Stimulated activated CD8-positive, alpha-beta memory T cell treated with anti-CD3 and anti-CD28 coated beads, Interleukin-4, amount 100 ng/mL, for 1 hour (primary cell): ENCODE measurements around the gene SPAG16.

Source experiments
- DNase-seq, 2 donors: peaks; one replicate each; pipeline ENCODE4 v3.0.0-alpha.2; 2020; ENCODE audit warnings: low read depth in 2 of 2, low spot score in 1 of 2

The SPAG16 gene

DNA sequence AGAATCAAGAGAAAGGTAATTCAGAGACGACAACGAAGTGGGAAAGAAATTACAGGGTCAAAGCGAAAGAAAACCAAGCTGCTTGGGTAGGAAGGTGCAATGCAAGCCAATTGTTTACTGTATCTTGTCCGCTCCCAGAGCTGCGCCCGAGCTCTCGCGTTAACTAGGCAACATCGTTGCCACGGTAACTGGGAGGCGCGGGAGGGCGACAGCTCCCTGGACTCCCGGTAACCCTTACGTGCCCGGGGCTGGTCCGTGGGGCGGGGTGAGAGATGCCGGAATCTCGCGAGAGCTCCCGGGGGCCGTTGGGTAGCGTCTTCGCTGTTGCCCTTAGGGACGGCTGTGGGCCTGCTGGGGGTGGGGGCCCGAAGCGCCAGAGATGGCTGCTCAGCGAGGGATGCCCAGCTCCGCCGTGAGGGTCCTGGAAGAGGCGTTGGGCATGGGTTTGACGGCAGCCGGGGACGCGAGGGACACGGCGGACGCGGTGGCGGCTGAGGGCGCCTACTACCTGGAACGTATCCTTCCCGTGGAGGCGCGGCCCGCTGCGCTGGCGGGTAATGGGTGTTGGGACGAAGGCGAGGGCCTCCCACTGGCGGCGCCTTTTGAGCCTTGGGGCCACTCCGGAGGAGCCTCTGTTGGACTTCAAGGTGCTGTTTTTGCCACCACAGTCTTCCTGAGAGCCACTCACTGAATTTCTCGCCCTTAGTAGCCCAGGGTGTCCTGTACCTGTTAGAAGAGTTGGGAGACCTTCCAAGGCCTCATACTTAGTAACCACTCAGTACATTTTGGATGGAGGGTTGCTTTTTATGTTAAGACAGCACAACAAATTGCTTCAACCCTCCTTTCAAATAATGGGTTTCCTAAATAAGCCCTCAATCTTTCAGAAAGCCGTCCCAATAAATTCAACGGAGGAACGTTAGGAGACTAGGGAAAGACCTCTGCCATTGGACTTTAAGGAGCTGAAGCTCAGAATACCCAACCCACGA lies at the start of gene SPAG16:
SPAG16 (plus strand) TSS at position 360 of the 986 bp plus-strand sequence.
- DNase-seq = peak; percentile 84 to 92

DNA sequence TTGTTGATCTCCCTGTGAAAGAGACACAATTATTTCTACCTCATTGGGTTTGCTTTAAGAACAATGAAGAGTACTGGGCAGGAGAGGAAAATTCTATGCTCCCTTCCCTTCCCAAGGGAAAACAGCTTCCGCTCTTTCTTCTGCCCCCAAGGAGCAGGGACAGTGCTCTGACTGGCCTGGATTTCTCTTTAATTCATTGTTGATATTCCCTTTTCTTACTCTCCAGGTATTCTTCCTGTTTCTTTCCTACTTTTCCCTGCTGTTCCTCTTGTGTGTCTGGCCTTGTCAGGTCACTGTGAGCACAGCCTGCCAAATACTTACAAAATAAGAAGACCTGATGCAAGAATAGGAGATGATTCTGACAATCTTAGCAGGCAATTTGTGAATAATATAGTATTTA lies 49.6 kb upstream of the SPAG16 start:
- DNase-seq = no peak

DNA sequence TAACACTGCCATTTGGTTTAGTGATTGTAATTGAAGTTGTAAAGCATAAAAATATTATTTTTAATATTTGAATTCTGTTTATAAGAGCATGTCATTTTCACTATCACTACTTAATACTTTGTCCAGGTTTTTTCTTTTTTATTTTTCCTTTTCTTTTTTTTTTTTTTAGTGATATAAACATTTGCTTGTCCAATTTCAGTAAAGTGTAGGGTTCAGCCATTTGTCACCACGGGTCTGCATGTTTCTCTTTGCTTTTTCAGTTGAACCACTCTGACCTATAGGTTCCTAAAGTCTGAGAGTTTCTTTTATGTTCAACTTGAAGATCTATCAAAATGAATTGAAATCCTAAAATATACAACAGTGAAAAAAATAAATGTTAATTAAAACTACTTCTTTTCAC lies 48.5 kb upstream of the SPAG16 start:
- no peak for DNase-seq

DNA sequence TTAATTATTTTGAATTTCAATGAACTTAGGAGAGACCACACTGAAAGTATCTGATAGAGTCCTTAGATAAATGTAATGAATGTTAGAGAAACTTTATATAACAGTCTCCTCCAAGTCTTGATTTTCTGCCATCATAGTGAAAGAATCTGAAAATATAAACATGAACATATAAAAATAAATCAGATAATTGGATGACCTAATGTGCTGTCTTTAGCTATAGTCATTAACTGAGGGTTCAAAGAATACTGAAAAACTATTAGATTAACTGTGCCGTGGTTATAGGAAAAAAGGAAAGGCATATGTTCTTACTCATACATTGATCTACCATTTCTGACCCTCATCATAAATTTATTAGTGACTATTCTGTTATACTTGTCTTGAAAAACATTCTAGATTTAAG lies 47.0 kb upstream of the SPAG16 start:
- no peak for DNase-seq

DNA sequence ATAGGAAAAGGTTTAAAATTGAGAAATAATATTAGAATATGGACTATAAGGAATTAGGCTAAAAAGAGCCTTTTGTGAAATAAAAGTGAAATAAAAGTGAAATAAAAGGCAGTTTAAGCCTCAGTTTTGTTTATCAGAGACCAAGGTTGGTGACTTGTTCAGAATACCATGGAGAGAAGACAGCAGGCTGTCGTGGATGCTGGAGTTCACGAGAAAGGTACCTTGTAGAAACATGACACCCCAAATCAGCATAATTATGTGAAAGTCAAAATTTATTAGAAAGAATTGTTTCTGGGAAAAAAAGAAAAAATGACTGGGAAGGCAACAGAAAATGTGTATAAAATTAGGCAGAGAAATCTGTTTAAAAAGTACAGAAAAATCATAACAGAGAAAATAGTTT lies 46.5 kb upstream of the SPAG16 start:
- DNase-seq = no peak

DNA sequence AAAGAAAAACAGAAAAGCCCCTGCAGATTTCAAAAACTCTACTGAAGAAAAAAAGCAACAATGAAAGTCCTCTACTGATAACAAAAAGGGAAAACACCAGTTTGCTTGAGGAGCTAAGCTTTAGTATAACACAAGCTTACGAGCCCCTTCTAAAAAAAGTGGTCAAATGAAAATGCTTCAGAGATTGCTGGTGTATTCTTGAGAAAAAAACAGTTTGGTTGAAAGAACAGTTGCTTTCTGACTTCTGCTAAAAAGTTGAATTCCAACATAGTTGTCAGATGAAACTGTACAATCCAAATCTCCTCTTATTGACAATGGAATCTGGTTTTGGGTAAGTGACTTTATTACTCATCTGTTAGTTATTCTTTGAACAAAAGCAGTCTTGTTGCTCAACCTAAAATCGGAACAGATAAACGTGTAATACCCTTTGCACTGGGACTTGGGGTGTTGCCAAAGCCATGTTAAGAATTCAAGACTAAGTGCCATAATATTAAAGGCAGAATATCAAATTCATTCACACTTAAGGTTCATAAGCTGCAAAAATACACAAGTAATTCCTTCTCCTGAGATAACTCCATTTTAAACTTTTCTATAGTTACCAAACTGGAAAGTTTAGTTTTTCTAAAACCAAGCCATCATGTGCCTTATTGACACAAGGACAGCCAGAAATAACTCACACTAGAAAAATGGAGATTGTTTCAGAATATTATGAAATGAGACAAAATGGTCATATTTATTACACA lies 45.3 kb upstream of the SPAG16 start:
- DNase-seq = no peak

DNA sequence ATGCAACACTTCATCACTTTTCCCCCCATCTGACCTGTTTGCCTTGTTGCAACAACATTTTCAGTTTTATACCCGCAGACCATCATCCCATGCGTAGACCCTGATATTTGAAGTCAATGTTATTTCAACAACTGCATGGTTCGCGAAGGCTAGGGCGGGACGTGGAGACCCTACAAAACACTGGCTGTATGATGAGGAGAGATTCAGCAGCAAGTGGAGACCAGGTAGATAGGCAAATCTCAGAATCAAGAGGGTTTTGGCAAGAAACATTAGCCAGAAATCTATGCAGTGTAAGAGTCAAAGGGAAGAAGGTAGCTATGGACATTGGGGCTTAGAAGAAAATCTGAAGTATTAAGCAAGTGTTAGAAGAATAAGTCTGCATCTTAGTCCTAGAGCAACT lies 42.4 kb upstream of the SPAG16 start:
- DNase-seq = no peak

DNA sequence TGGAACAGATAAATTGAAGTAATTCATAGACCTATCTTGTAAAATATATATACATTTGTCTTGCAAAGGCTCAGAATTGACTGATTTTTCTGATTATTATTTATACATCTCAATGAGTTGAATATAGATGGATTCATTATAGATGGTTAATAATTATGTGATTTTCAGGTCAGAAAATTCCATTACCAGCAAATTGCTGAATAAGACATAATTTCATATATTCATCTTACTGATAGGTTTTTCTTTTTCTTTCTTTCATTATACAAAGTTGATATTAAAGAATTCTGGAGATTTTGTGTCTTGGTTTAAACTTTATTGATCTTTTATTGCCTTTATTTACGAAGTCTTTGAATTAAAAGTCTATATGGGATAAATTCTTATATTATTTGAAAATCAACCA lies 41.6 kb upstream of the SPAG16 start:
- no peak for DNase-seq

DNA sequence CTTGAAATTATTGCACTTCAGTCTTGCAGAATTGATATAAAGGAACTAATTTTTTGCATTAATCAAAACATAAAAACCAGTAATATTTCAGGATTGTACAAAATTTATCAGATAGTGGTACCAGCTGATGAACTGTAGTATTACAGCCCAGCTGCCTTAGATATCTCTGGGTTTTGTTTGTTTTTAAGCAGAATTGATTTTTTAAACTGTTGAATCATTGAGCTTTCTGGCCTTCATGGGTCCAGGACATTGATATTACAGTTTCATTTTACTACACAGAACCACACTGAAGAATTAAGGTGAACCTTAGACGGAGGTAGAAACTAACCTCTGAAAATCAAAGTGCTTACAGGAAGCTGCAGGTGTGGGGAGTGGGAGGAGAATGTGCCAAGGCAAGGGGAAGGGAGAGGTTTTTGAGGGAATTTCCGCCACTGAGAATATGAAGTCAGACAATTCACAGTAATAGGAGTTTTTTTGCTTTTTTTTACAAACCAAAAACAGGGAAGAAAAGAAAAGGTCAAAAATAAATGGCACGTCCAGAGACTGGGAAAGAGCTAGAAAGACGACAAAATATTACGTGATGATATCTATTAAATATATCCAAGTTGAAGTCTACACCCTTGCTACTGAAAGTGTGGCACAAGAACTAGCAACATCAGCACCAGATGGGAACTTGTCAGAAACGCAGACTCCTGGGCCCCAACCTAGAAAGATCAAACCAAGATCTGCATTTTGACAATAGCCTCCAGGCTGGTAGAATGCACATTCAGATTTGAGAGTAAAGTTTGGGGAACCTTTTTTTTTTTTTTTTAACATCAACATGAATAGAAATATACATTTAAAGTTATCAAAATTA lies 40.8 kb upstream of the SPAG16 start:
- no peak for DNase-seq

DNA sequence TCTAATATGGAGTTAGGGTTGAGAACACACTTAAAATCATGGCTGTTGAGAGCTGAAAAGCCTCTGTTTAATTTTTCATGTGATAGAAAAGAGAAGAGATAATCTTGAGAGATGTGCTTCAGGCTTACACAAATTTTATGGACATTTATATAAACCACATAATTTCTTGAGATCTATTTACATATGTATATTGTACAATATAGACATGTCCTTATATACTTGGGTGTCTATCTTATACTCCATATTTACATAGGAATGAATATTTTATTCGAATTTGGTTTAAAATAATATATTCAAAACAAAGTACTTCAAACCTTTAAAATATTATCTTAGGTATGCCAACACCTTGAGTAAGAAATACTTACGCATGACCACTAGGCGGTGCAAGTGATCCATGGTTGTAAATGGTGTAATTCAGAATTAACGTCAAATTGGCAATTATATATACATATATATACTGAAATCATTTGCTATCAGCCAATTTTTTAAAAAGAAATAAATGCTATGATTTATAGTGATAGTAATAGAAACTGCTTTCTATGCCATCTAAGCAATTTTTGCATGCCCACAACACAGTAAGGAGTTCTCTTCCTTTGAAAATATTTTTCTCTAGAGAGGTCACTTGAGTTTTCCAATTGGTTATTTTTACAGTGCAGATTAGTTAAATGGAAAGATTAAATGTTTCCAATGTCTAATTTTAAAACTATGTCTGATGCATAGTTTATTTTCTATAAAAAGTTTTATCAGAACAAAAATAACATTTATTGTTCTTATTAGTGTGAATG lies 37.6 kb upstream of the SPAG16 start:
- DNase-seq = peak; percentile 5 to 25

DNA sequence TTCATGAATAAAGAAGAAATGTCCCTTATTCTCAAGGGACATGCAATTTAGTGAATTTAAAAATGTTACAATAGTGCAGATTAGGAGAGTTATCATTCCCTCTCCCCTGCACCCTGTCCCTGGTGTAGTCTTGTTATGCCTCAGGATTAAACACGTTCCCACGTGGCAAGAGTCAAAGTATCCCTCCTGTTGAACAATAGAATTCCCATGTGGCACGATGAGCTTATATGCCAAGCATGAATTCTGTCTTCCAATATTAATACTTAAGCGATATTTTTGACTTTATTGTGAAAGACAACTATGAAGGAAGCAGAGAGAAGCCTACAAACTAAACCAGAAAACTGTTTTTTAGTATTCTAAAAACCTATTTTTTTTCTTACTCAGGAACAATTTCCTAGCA lies 36.7 kb upstream of the SPAG16 start:
- DNase-seq = no peak

DNA sequence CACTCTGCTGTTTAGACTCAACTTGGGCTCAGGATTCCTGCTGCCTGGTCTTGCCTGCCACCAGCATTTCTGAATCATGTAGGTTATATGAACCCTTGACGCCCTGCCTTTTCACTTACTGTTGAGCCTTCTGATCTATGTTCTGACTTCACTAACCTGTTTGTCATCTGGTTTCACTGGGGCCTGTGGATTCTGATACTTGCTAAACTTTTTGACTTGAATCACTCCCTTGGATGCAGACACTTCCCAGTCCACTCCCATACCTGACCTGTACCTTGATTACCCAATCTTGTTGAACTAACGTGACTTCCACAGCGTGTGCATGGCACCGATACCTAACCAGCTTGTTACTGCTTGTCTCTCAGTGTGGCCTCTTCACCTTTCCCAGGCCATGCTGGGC lies 35.6 kb upstream of the SPAG16 start:
- no peak for DNase-seq

DNA sequence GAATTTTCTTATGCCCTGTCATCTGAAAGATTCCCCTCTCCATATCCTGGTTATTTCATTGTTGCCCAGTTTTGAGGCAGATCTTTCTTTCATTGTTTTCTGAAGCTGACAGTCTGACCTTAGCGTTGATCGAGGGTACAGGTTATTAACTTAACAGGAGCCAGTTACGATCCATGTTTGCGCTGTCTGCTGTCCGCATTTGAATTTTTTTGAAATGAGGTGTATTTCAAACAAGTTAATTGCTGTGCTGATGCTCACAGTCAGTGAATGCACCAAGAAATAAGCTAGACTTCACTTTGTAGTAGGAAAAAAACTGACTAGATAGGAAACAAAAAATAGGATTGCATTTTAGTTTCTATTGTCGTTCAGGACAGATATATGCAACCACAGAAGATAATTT lies 34.8 kb upstream of the SPAG16 start:
- DNase-seq = no peak

DNA sequence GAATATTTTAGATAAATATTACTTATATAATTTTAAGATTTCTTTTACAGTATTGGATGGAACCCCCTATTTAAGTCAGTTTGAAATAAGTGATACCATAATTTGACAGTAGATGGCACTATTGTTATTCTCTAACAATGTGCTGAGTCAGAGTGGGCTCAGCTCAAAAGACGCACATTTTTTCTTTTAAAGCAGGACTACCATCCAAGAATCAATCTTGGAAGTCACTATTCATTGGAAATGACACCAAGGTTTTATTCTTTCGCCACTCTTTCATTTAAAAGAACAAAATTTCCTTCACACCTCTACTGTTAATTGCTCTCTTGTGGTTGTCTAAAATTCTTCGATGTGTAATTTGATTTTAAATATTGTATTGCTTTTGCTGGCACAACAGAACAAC lies 32.6 kb upstream of the SPAG16 start:
- no peak for DNase-seq

DNA sequence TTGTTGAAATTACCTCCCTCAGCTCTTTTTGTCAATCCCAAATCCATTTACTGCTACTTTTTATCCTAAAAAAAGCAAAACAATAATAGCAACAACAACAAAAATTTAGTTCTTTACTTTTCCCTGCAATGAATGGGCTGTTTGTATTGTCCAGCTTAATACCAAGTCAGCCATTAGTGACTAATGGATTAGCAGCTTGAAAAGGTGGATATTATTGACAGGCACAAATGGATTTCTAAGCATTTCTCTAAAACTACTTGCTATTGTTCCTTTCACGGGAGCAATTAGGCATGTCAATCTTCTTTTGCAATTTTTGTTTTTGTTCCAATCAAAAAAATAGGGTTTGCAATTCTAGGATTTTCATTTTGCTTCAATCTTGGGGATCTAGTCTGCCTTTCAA lies 32.1 kb upstream of the SPAG16 start:
- DNase-seq = no peak

DNA sequence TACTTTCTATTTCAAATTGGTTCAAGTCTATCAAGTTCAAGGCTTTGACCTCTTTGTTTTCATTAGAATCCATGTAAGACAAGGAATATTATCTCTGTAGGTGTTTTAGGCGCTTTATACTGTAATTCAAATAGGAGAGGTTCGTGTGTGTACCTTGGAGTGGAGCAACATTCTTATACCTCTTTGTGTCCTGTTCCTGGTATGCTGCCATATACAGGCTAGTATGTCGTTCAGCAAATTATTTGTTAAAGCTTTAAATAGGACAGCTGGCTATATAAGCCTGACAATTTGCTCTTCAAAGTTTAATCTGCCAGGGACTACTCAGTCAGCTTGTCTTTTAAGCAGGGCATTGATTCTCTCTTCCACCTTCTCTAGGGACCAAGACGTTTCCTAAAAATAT lies 31.1 kb upstream of the SPAG16 start:
- no peak for DNase-seq

DNA sequence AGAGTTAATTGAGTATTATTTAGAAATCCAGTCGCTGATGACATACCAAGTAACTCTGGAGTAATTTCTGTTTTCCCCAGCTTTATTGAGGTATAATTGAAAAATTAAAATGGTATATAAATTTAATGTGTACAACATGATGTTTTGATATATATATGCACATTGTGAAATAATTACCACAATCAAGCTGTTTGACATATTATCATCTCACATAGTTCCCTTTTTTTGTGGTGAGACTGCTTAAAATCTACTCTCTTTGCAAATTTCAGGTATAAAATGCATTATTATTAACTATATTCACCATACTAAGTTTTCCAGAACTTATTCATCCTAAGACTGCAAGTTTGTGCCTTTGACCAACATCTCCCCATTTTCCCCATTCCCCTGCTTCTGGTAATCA lies 25.0 kb upstream of the SPAG16 start:
- no peak for DNase-seq

DNA sequence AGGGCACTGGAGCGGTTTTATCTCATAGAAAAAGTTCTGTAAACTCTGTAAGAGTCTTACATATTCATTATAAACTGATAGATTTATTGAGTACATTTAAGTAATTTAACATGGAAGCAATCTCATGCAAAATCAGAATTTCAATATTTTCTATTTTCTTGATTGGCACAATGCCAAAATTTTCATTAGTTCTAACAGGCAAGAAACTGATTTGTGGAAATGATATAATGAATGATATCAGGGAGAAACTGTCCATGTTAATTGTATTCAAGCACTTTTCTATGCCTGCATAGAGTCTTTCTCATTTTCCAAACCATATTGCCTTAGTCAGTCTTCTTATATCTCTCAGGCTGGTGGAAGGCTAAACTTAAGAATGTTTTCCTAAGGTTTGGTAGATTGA lies 23.0 kb upstream of the SPAG16 start:
- DNase-seq = no peak

DNA sequence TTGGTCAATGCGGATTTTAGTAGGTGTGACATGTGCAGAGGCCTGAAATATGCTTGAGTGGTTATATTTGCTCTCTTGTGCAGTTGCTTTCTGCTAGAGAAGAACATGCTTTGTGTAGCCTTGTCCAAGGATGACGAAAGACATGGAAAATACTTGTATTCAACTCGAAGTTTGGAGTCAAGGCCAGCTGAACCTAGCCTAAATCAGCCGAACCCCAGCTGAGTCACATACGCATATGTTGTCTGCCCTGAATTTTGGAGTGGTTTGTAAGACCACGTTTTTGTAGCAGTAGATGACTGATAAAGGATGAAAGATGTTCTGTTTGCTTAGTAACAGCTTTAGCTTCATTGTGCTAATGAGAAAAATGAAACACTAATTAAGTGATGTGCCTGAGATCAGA lies 22.5 kb upstream of the SPAG16 start:
- no peak for DNase-seq

DNA sequence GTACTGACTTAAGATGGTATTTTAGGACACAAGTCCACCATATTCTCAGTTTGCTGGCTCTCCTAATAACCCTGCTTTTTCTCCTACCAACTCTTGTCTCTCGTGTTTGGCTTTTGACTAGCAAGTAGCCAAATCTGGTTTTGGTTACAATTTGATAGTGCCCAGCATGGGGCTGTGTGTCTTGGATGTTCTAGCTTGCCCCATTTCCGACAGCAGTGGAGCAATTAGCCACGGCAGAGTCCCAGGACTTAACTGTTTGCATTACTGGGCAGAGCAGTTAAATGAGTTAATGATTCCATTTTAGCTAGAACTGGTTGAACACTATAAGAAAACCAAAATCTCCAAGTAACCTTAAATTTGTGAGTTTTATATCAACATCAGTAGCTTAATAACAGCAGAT lies 18.6 kb upstream of the SPAG16 start:
- no peak for DNase-seq

DNA sequence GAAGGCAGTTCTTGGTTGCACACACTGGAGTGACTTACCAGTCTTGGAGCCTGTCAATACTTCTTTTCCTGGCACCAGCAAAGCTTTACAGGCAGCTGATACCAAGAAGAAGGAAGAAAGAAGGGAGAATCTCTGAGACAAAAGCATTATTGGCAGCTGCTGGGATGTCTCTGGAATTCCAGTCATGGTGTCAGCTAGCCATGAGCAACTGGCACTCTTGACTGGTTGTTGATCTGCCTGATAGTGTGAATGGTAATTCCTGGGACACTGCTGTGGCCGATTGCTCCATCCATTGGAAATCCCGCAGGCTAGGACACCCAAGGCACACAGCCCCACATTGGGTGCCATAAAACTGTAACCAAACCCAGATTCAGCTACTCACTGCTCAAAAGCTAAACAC lies 17.8 kb upstream of the SPAG16 start:
- DNase-seq = no peak
